Measurements from ENCODE around the gene DPRX. TPM values are rescaled to one million over a fixed set of nuclear protein-coding genes. Genes with fewer than 3 reads are reported as not detected.

Gene DPRX
- not detected for total RNA-seq
- polyA plus RNA-seq = under 1 TPM in 1 of 2 donors, not detected in 1; 0.14 TPM
- long read RNA-seq, donor 1 = 0 reads
- long read RNA-seq, donor 2 = 0 reads
- long read RNA-seq, donor 3 = 0 reads

- Histone ChIP-seq H3K27me3 (no peaks in the 10 kb centered on the region), H3K4me1 (no peaks in the 10 kb centered on the region), H3K9me3 (no peaks in the 10 kb centered on the region), H3K36me3 (no peaks in the 10 kb centered on the region), H3K4me3 (no peak within 1 kb of the TSS), H3K27ac (no peak within 1 kb of the TSS)
- DNase-seq = peak in 1 of 5 donors; percentile 16
- WGBS, 4 donors = 85 to 87% (median 86%) methylated on average over 17 of the region's 17 CpGs
- intact Hi-C loops (cut with DNase I) = no loop called here
- TF ChIP-seq CTCF (IDR thresholded peaks at IDR 0.05) (no peak), POLR2A (IDR thresholded peaks at IDR 0.05) (no peak)
- no peak for ATAC-seq
These were observed at the start of gene DPRX for GRCh38 chr19:53631949-53632407. TSS of gene DPRX (plus strand) at chr19:53631999. CDS start at chr19:53632107, 108 bp downstream.

GRCh38 chr19:53583181-53583580 lies 48.6 kb upstream of the DPRX start:
- H3K27me3 ChIP-seq = no peaks in the 10 kb centered on the region
- no peak overlapping the region for H3K4me3 ChIP-seq
- 80 to 90% (median 85%) methylated on average over 3 of the region's 3 CpGs for WGBS, 4 donors
- H3K36me3 ChIP-seq = peaks cover 0 to 23% (median 14%) of the 10 kb centered on the region in 9 donors
- no peak overlapping the region for H3K27ac ChIP-seq
- H3K4me1 ChIP-seq = no peaks in the 10 kb centered on the region
- DNase-seq (no peak), ATAC-seq (no peak)
- intact Hi-C loops (cut with DNase I) = no loop called here
- H3K9me3 ChIP-seq = peaks cover 0 to 32% (median 6%) of the 10 kb centered on the region in 12 donors
- TF ChIP-seq CTCF (IDR thresholded peaks at IDR 0.05) = no peak

GRCh38 chr19:53586277-53586691 lies 45.5 kb upstream of the DPRX start:
- no peaks in the 10 kb centered on the region for H3K36me3 ChIP-seq
- no peak for ATAC-seq
- H3K27ac ChIP-seq = no peak overlapping the region
- H3K4me1 ChIP-seq = no peaks in the 10 kb centered on the region
- intact Hi-C loops (cut with DNase I) = no loop called here
- WGBS, 4 donors = 93 to 95% (median 95%) methylated on average over 6 of the region's 6 CpGs
- H3K27me3 ChIP-seq = no peaks in the 10 kb centered on the region
- H3K4me3 ChIP-seq = no peak overlapping the region
- peaks cover 0 to 2% (median 0%) of the 10 kb centered on the region in 12 donors for H3K9me3 ChIP-seq
- no peak for DNase-seq
- TF ChIP-seq POLR2A (IDR thresholded peaks at IDR 0.05) (no peak), CTCF (IDR thresholded peaks at IDR 0.05) (no peak)

GRCh38 chr19:53594811-53595509 lies 36.8 kb upstream of the DPRX start:
- intact Hi-C loops (cut with DNase I) = loop anchor here in 5 of 10 donors (5.0 to 10.0 kb wide), 3 partner anchors 147 to 152 kb away; no protein-coding TSS in a partner anchor

More at GRCh38 chr19:53594811-53595509, 36.8 kb upstream of the DPRX start:
- H3K36me3 ChIP-seq = no peaks in the 10 kb centered on the region
- ATAC-seq (no peak), DNase-seq (no peak)
- no peaks in the 10 kb centered on the region for H3K27me3 ChIP-seq
- whole genome bisulfite sequencing, 4 donors = 51 to 61% (median 55%) methylated on average over 13 to 14 of the region's 14 CpGs
- H3K27ac ChIP-seq = no peak overlapping the region
- TF ChIP-seq POLR2A (IDR thresholded peaks at IDR 0.05) = no peak
- no peak for TF ChIP-seq CTCF (IDR thresholded peaks at IDR 0.05)
- H3K9me3 ChIP-seq = no peaks in the 10 kb centered on the region
- H3K4me1 ChIP-seq = peaks cover 0 to 4% (median 0%) of the 10 kb centered on the region in 12 donors
- H3K4me3 ChIP-seq = no peak overlapping the region
